DOHH2 (cell line): ENCODE results near the gene KIF16B.

Source experiments
- H3F3A ChIP-seq: fragments of 200-600 bp; sonication (generic), shearing (Covaris generic); 2 replicates; pipeline ENCODE4 v1.6.0; 2016; ENCODE audit warnings: antibody characterized with exemption, mild to moderate bottlenecking; ENCODE audit not compliant: control insufficient read depth, insufficient read depth
- H3K27ac ChIP-seq: fragments of 200-600 bp; sonication (generic); 2 replicates; pipeline ENCODE4 v1.5.1; 2014; ENCODE audit warnings: low read depth, mild to moderate bottlenecking, low read length, moderate library complexity
- H3K27me3 ChIP-seq: fragments of 200-600 bp; sonication (generic); 2 replicates; pipeline ENCODE4 v1.6.1; 2014; ENCODE audit warnings: mild to moderate bottlenecking, low read length, mixed read lengths; ENCODE audit not compliant: control insufficient read depth
- H3K36me3 ChIP-seq: fragments of 200-600 bp; sonication (generic); 2 replicates; pipeline ENCODE4 v1.6.1; 2014; ENCODE audit warnings: mild to moderate bottlenecking, low read length, moderate library complexity, mixed read lengths; ENCODE audit not compliant: control insufficient read depth
- H3K4me1 ChIP-seq: fragments of 200-600 bp; sonication (generic); 2 replicates; pipeline ENCODE4 v1.6.1; 2014; ENCODE audit warnings: mild to moderate bottlenecking, low read length, mixed read lengths; ENCODE audit not compliant: control insufficient read depth
- H3K4me2 ChIP-seq: fragments of 200-600 bp; sonication (generic); 2 replicates; pipeline ENCODE4 v1.6.0; 2014; ENCODE audit warnings: mild to moderate bottlenecking, low read length, moderate library complexity
- H3K4me3 ChIP-seq: fragments of 200-600 bp; sonication (generic); 2 replicates; pipeline ENCODE4 v1.5.1; 2014; ENCODE audit warnings: mild to moderate bottlenecking, low read length, mixed read lengths
- H3K79me2 ChIP-seq: fragments of 200-600 bp; sonication (generic); 2 replicates; pipeline ENCODE4 v1.6.1; 2014; ENCODE audit warnings: mild to moderate bottlenecking, low read length, mixed read lengths; ENCODE audit not compliant: control insufficient read depth
- H3K9me2 ChIP-seq: fragments of 200-600 bp; sonication (generic); replicated peaks from 2 replicates; pipeline ENCODE4 v1.6.1; 2014; ENCODE audit warnings: mild to moderate bottlenecking, low read length, mixed read lengths; ENCODE audit not compliant: control insufficient read depth
- H3K9me3 ChIP-seq: fragments of 200-600 bp; sonication (generic); 2 replicates; pipeline ENCODE4 v1.6.1; 2014; ENCODE audit warnings: antibody characterized with exemption, low read length, mixed read lengths; ENCODE audit not compliant: control insufficient read depth, insufficient read depth
- H4K20me1 ChIP-seq: fragments of 200-600 bp; sonication (generic); 2 replicates; pipeline ENCODE4 v1.6.0; 2014; ENCODE audit warnings: low read depth, mild to moderate bottlenecking, antibody characterized with exemption, low read length, moderate library complexity; ENCODE audit not compliant: control insufficient read depth, insufficient read depth
- CTCF ChIP-seq: fragments of 200-600 bp; sonication (generic); IDR thresholded peaks from one replicate; pipeline ENCODE4 v1.5.1; 2014; ENCODE audit warnings: antibody characterized with exemption, mild to moderate bottlenecking, low read depth, low read length; ENCODE audit not compliant: poor library complexity, severe bottlenecking
- EZH2phosphoT487 ChIP-seq: fragments of 200-600 bp; sonication (generic); IDR thresholded peaks from 2 replicates; pipeline ENCODE4 v1.6.1; 2017; ENCODE audit warnings: borderline replicate concordance, mild to moderate bottlenecking, antibody characterized with exemption, low read length, moderate library complexity, mixed read lengths

KIF16B gene

GRCh38 chr20:16554766-16555543 is 18.3 kb downstream of the KIF16B start:
- no peaks in the 10 kb centered on the region for H3K9me2 ChIP-seq
- no peaks in the 10 kb centered on the region for H3K36me3 ChIP-seq
- H3K27ac ChIP-seq: no peak overlapping the region
- H3K4me1 ChIP-seq: no peaks in the 10 kb centered on the region
- H3K4me3 ChIP-seq: no peak overlapping the region
- H3F3A ChIP-seq: no peaks in the 10 kb centered on the region
- H3K79me2 ChIP-seq: peaks cover 4% of the 10 kb centered on the region; the same call in 1 of the 2 replicates
- TF ChIP-seq EZH2phosphoT487 (no peak), CTCF (no peak)
- no peak overlapping the region for H3K4me2 ChIP-seq
- no peaks in the 10 kb centered on the region for H3K9me3 ChIP-seq
- H4K20me1 ChIP-seq: no peaks in the 10 kb centered on the region
- no peaks in the 10 kb centered on the region for H3K27me3 ChIP-seq

DNA sequence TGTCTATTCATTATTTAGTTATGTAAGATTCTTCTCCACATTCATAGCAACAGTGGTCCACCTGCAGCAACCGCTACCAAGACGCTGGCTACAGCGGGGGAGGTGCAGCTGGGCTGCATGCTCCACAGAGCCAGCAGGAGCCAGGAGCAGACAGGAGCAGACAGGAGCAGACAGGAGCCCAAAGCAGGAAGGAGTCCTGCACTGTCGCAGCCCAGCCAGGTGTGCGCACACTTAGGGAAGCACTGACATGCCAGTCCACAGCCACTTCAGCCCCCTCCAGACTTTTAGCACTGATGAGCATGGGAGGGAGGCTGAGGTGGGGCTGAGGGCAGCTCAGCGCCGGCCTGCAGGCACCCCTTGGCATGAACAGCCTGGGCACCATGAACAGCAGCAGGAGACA is 19.6 kb downstream of the KIF16B start:
- no peaks in the 10 kb centered on the region for H3K36me3 ChIP-seq
- H3K4me3 ChIP-seq: no peak overlapping the region
- no peaks in the 10 kb centered on the region for H4K20me1 ChIP-seq
- no peaks in the 10 kb centered on the region for H3K9me3 ChIP-seq
- no peak overlapping the region for H3K27ac ChIP-seq
- H3K4me1 ChIP-seq: no peaks in the 10 kb centered on the region
- no peaks in the 10 kb centered on the region for H3F3A ChIP-seq
- H3K27me3 ChIP-seq: no peaks in the 10 kb centered on the region
- TF ChIP-seq EZH2phosphoT487: no peak
- no peak for TF ChIP-seq CTCF
- H3K9me2 ChIP-seq: no peaks in the 10 kb centered on the region
- H3K79me2 ChIP-seq: peaks cover 4% of the 10 kb centered on the region; the same call in 1 of the 2 replicates
- H3K4me2 ChIP-seq: no peak overlapping the region

DNA sequence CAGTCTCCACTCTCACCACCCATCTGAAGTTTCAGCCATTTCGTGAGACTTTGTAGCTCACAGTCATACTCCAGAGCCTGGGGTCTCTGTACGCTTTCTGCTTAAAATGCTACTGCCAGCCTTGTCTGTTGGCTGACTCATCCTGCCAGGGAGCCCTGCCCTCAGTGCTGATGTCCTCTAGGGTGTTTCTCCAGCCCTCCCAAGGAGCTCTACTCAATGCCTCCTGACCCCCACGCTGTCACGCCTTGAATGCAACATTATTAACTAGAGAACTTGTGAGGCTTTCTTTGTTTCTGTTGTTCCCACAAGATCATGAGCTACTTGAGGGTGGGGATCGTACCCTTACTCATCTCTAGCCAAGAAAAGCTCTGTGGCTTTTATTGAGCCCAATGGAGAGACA is 20.1 kb downstream of the KIF16B start:
- H3K36me3 ChIP-seq: no peaks in the 10 kb centered on the region
- H3K4me2 ChIP-seq: no peak overlapping the region
- H4K20me1 ChIP-seq: no peaks in the 10 kb centered on the region
- no peaks in the 10 kb centered on the region for H3K9me3 ChIP-seq
- no peak overlapping the region for H3K4me3 ChIP-seq
- no peaks in the 10 kb centered on the region for H3K27me3 ChIP-seq
- no peaks in the 10 kb centered on the region for H3F3A ChIP-seq
- TF ChIP-seq CTCF (no peak), EZH2phosphoT487 (no peak)
- H3K27ac ChIP-seq: no peak overlapping the region
- no peaks in the 10 kb centered on the region for H3K9me2 ChIP-seq
- H3K4me1 ChIP-seq: no peaks in the 10 kb centered on the region
- H3K79me2 ChIP-seq: peaks cover 4% of the 10 kb centered on the region; the same call in 1 of the 2 replicates
